Stomach (tissue), 9 donors: ENCODE data around the gene OPCML. TPM values are rescaled to one million over a fixed set of nuclear protein-coding genes. Genes with fewer than 3 reads are reported as not detected.

Experiments
- DNase-seq, 2 donors: peaks; one replicate each; pipeline versions ENCODE4 v3.0.0 to v3.0.0-alpha.2; 2013 to 2019
- H3K27ac ChIP-seq, 5 donors: fragments of 200-600 bp in 4 of 5; sonication (generic) in 4 of 5; one replicate each; pipeline ENCODE4 v1.5.1; 2013 to 2019; ENCODE audit warnings: mild to moderate bottlenecking in 1 of 5, moderate library complexity in 1 of 5
- H3K27me3 ChIP-seq, 3 donors: fragments of 200-600 bp; sonication (generic); one replicate each; pipeline ENCODE4 v1.5.1; 2017 to 2019; ENCODE audit warnings: mixed run types in 1 of 3
- H3K36me3 ChIP-seq, 4 donors: fragments of 200-600 bp; sonication (generic); 1 replicate in 3 of 4; 2 replicates in 1 of 4; pipeline ENCODE4 v1.5.1; 2016 to 2019
- H3K4me1 ChIP-seq, 4 donors: fragments of 200-600 bp; sonication (generic); one replicate each; pipeline ENCODE4 v1.5.1; 2016 to 2019
- H3K4me3 ChIP-seq, 4 donors: fragments of 200-600 bp; sonication (generic) in 3 of 4; one replicate each; pipeline ENCODE4 v1.5.1; 2016 to 2019; ENCODE audit warnings: mild to moderate bottlenecking in 1 of 4
- H3K9me3 ChIP-seq, 4 donors: fragments of 200-600 bp; sonication (generic); one replicate each; pipeline ENCODE4 v1.5.1; 2016 to 2019
- CTCF ChIP-seq, 7 experiments: fragments of 450-650 bp in 4 of 7; fragments of 200-600 bp in 3 of 7; sonication (generic) in 3 of 7; IDR thresholded peaks; one replicate each; pipeline ENCODE4 v1.5.1; 2016 to 2019; ENCODE audit warnings: antibody characterized with exemption in 7 of 7, control low read depth in 2 of 7, mild to moderate bottlenecking in 1 of 7
- EP300 ChIP-seq: sonication (generic); formaldehyde crosslinking; IDR thresholded peaks from one replicate; pipeline ENCODE4 v1.6.1; 2017; ENCODE audit warnings: antibody characterized with exemption
- POLR2A ChIP-seq, 4 donors: fragments of 450-650 bp; IDR thresholded peaks; one replicate each; pipeline ENCODE4 v1.6.1; 2016; ENCODE audit warnings: antibody characterized with exemption in 4 of 4, control low read depth in 2 of 4, mild to moderate bottlenecking in 1 of 4, moderate library complexity in 1 of 4
- POLR2AphosphoS5 ChIP-seq, 3 donors: sonication (generic); formaldehyde crosslinking; IDR thresholded peaks; one replicate each; pipeline ENCODE4 v1.6.1; 2016; ENCODE audit warnings: antibody characterized with exemption in 3 of 3
- WGBS, 5 donors: extraction: QIAGEN DNeasy Blood & Tissue Kit in 3 of 5; methylation state at CpG; one replicate each; pipeline versions ENCODE4 v1.1.5 to v1.1.7; 2013 to 2018; 5-methylcytosine and 5-hydroxymethylcytosine counted together
- intact Hi-C: fragments of 100-400 bp; cut with DNase I; formaldehyde crosslinking; loops from one replicate; pipeline ENCODE4 v1.15.1; 2023; ENCODE audit warnings: low total_unique reads
- polyA plus RNA-seq, 3 donors: library from polyadenylated mRNA; stranded (reverse); fragments of 200-250 nt; gene quantifications; one replicate each; pipeline ENCODE4 v1.2.3, GENCODE V29; 2013
- total RNA-seq, 5 donors: library from RNA; depleted of rRNA; stranded (reverse); fragments of >200 nt; gene quantifications; one replicate each; pipeline versions ENCODE4 v1.1.0 to v1.2.3, GENCODE V29; 2014 to 2016
- donor health status: healthy with polysubstance abuse.
- donor health status: Bipolar disorder and iron deficiency.
- donor health status: healthy.

Gene OPCML
- total and polyA plus RNA-seq, 8 donors = 0.03 to 0.92 (median 0.55) TPM; not detected in 3

- 79 to 93% (median 87%) methylated on average over 3 of the region's 3 CpGs for WGBS, 5 donors
- Histone ChIP-seq H3K4me3 (no peak overlapping the region), H3K36me3 (no peaks in the 10 kb centered on the region), H3K4me1 (no peaks in the 10 kb centered on the region), H3K27ac (no peak overlapping the region), H3K9me3 (no peaks in the 10 kb centered on the region), H3K27me3 (peaks cover 0 to 4% (median 0%) of the 10 kb centered on the region in 3 donors)
- TF ChIP-seq CTCF (IDR thresholded peaks at IDR 0.05) (no peak), POLR2A (IDR thresholded peaks at IDR 0.05) (no peak), EP300 (no peak), POLR2AphosphoS5 (IDR thresholded peaks at IDR 0.05) (no peak)
- intact Hi-C loops = no loop called here
- DNase-seq = no peak
Measured at GRCh38 chr11:132450631-132451030, 1081.7 kb downstream of the OPCML start.

- intact Hi-C loops = no loop called here
- Histone ChIP-seq H3K9me3 (no peaks in the 10 kb centered on the region), H3K4me3 (no peak overlapping the region), H3K4me1 (no peaks in the 10 kb centered on the region), H3K36me3 (no peaks in the 10 kb centered on the region), H3K27me3 (peaks cover 0 to 4% (median 0%) of the 10 kb centered on the region in 3 donors), H3K27ac (no peak overlapping the region)
- WGBS, 5 donors = 82 to 89% (median 85%) methylated on average over 4 of the region's 4 CpGs
- TF ChIP-seq POLR2AphosphoS5 (IDR thresholded peaks at IDR 0.05) (no peak), EP300 (no peak), CTCF (IDR thresholded peaks at IDR 0.05) (no peak), POLR2A (IDR thresholded peaks at IDR 0.05) (no peak)
- no peak for DNase-seq
Measured at GRCh38 chr11:132448334-132448995, 1083.8 kb downstream of the OPCML start.

GRCh38 chr11:132447761-132448160 is 1084.5 kb downstream of the OPCML start:
- H3K4me3 ChIP-seq = no peak overlapping the region
- intact Hi-C loops = no loop called here
- TF ChIP-seq POLR2A (IDR thresholded peaks at IDR 0.05) = no peak
- TF ChIP-seq CTCF (IDR thresholded peaks at IDR 0.05) = no peak
- TF ChIP-seq POLR2AphosphoS5 (IDR thresholded peaks at IDR 0.05) = no peak
- no peak for TF ChIP-seq EP300
- DNase-seq = no peak
- H3K9me3 ChIP-seq = no peaks in the 10 kb centered on the region
- 93 to 100% (median 100%) methylated on average over 1 of the region's 1 CpG for WGBS, 5 donors
- no peaks in the 10 kb centered on the region for H3K27me3 ChIP-seq
- no peak overlapping the region for H3K27ac ChIP-seq
- no peaks in the 10 kb centered on the region for H3K36me3 ChIP-seq
- no peaks in the 10 kb centered on the region for H3K4me1 ChIP-seq

GRCh38 chr11:132445859-132446291 is 1086.4 kb downstream of the OPCML start:
- Histone ChIP-seq H3K27me3 (no peaks in the 10 kb centered on the region), H3K9me3 (no peaks in the 10 kb centered on the region), H3K4me1 (no peaks in the 10 kb centered on the region), H3K36me3 (no peaks in the 10 kb centered on the region), H3K27ac (no peak overlapping the region), H3K4me3 (no peak overlapping the region)
- WGBS, 5 donors = 40 to 71% (median 48%) methylated on average over 1 of the region's 1 CpG
- intact Hi-C loops = no loop called here
- DNase-seq = no peak
- TF ChIP-seq POLR2AphosphoS5 (IDR thresholded peaks at IDR 0.05) (no peak), CTCF (IDR thresholded peaks at IDR 0.05) (no peak), POLR2A (IDR thresholded peaks at IDR 0.05) (no peak), EP300 (no peak)
